COR-L47 (cell line): ENCODE measurements around the gene RTTN.

Source experiments
- DNase-seq: peaks from one replicate; lab custom pipeline; 2025; lab: John Stamatoyannopoulos, UW

The RTTN gene

DNA sequence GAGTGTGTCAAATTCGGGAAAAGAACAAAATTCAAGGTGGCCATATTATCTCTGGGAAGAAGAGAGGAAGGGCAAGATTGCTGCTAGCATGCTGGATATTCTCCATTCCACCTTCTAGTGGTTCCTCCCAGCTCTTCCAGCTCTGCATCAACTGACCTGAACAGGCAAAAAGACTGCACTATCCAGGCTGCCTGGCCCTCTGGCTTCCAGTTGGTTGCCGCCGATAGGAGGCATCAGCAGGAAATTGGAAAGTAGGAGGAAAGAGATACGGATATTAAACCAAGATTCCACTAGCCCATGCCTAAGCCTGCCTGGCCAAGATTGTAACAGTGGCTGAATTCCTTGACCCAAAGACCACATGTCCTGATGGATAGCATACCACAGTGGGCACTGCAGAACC lies 1.7 kb upstream of the RTTN start:
- no peak for DNase-seq

- no peak for DNase-seq
Measured at GRCh38 chr18:70200286-70200685, 5.2 kb downstream of the RTTN start.

DNA sequence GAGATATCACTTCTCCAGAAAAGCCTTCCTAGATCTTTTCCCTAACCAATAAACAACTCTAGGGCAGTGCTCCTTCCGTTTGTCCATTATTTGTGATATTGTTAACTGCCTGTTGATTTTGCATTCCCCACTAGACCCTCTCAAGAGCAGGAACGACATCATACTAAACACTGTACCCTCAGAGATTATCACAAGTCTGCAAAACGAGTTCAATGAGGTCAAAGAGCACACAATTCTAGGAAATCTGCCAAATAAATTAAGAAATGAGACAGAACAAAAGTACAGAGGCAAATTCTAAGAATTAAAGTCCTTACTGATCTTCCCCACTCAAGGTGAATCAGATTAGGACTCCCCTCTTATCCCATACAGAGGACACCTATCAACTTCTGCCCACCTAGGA lies 7.6 kb downstream of the RTTN start:
- no peak for DNase-seq

DNA sequence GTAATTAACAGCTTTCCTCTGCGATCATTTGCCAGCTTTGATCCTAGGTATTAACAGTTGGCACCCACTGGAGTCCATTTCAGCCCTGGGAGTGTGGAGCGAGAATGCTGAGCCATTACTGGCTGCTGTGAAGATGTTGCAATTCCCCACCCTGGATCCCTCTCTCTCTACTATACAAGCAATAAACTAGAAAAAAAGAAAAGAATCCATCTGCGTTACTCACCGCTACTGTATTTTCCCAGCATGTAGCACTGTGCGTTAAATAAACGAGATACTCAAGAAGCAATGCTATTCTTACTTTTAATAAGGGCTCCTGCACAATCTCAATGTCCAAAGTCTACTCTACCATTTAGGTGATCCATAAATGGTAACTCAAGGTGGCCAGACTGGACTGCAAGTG lies 8.5 kb downstream of the RTTN start:
- DNase-seq, result no peak

DNA sequence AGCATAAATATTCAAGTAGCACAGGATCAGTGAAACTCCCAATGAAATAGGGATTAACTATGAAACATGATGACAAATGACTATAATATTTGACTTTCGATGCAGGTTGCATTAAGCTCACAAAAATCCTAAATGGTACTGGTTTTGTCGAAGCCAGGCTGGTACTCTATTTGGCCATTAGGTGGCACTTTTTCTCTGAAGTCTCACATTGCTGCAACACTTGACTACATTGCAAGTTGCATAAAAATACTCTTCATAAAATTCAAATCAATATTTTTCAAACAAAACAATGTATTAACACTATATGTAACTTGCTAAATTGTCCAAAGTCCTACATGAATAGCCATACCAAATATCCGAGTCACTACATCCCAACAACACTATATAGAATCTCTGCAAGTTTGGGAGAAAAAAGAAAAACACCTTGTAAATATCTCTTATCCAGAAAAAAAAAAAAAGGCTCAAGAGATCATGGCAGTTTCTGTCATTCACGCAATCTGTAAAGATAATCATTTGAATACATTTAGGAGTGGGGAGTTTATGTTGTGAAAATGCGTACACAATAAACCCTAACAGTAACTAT lies 9.5 kb downstream of the RTTN start:
- peak; percentile 50 for DNase-seq

DNA sequence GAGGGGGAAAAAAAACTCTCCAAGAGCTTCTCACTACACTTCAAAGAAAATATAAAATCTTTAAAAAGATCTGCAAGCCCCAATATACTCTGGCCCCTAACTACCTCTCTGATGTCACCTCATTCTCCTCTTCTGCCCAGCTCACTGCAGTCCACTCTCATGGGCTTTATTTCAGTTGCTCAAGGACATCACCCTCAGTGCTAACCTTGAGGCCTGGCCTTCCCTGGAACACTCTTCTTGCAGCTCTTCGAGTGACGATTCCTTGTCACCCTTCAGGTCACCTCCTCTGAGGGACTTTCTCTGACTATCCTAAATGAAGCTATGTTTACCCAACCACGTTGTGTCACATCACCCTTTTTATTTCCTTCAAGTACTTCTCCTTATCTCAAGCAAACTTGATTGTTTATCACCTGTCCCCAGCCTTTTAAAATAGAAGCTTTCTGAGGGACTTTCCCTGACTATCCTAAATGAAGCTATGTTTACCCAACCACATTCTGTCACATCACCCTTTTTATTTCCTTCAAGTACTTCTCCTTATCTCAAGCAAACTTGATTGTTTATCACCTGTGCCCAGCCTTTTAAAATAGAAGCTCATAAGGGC lies 10.4 kb downstream of the RTTN start:
- DNase-seq, result no peak

DNA sequence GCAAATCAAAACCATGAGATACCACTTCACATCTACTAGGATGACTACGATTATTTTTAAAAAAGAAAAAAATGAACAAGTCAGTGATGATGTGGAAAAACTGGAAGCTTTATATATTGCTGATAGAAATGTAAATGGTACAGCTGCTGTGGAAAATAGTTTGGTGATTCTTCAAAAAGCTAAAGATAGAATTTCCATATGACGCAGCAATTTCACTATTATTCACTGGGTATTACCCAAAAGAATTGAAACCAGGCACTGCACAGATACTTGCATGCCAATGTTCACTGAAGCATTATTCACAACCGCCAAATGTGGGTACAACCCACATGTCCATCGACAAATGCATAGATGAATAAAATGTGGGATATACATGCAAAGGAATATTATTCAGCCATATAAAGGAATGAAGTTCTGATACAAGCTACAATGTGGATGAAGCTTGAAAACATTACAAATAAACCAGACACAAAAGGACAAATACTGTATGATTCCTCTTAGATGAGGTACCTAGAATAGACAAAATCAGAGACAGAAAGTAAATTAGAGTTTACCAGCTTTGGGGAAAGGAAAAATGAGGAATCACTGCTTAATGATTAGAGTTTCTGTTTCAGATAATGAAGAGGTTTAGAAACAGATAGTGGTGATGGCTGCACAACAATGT lies 11.1 kb downstream of the RTTN start:
- DNase-seq, result no peak

GRCh38 chr18:70190529-70190928 lies 15.0 kb downstream of the RTTN start:
- no peak for DNase-seq

- DNase-seq, result no peak
Measured at GRCh38 chr18:70188113-70188512, 17.4 kb downstream of the RTTN start.

DNA sequence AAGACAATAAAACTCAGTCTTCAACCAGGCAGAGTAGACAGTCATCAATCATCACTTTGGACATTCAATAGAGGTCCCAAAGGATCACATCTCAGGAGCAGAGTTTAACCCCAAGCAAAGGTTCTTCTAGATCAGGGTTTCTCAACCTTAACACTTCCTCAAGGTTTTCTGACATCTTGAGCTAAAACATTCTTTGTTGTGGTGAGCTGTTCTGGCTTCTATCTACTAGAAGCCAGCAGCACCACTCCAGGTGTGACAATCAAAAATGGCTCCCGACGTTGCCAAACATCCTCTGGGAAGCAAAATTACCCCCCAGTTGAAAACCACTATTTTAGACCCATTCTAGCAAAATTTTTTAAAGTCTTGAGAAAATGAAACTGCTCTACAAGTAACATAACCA lies 22.0 kb downstream of the RTTN start:
- DNase-seq, result no peak

DNA sequence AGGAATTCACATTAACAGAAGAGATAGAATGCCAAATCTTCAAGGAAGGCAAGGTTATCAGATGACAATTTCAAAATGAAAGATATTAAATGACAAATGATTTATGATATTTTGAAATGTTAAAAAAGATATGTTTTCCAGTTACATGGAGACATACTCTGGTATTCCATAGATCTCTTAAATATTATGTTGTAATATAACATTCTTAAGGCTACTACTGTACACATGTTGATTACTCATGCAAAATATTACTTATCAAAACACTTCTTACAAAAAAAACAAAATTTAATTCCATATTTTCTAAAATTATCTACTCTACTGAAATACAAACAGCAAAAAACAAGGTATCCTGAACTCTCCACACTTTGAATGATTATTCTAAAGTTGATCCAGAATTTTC lies 22.9 kb downstream of the RTTN start:
- no peak for DNase-seq

- DNase-seq, result no peak
Measured at GRCh38 chr18:70181725-70182124, 23.8 kb downstream of the RTTN start.

GRCh38 chr18:70181015-70181414 lies 24.5 kb downstream of the RTTN start:
- no peak for DNase-seq

DNA sequence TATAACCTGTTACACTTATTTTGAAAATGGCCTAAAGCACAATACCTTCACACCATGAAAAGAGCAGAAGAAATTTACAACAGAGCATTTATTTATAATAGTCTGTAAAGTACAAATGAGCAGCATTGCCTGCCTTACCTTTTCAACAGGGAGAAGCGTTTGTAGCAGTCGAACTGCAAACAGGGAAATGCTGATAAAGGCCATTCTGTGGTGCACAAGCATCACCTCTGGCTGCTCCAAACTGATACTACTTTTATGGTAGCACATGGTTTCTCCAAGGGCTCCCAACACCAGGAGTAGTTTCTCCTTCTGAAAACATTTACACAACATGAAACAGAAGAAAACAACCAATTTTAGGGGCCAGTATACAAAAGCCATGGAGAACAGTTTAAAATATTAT lies 28.9 kb downstream of the RTTN start:
- no peak for DNase-seq

DNA sequence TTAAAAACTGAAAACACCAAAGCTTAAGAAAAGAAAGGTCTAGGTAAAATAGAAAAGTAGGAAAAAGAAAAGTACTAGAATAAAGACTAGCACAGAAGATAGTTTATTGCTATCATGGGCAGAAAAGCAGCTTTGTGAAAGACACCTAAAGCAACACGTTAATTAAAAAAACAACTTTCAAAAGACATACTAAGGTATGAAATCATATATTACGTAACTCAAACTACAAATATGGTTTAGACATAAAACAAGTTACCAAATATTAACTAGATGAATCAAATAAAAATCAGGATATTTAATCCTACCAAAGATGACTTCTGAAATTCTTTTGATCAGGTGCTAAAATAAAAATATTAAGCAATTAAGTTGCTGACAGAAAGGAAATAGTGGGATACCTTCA lies 30.3 kb downstream of the RTTN start:
- no peak for DNase-seq

- DNase-seq, result no peak
Measured at GRCh38 chr18:70172225-70172624, 33.3 kb downstream of the RTTN start.

GRCh38 chr18:70169747-70170146 lies 35.7 kb downstream of the RTTN start:
- DNase-seq, result no peak

GRCh38 chr18:70166668-70167067 lies 38.8 kb downstream of the RTTN start:
- no peak for DNase-seq

- DNase-seq, result no peak
Measured at GRCh38 chr18:70165936-70166335, 39.6 kb downstream of the RTTN start.

DNA sequence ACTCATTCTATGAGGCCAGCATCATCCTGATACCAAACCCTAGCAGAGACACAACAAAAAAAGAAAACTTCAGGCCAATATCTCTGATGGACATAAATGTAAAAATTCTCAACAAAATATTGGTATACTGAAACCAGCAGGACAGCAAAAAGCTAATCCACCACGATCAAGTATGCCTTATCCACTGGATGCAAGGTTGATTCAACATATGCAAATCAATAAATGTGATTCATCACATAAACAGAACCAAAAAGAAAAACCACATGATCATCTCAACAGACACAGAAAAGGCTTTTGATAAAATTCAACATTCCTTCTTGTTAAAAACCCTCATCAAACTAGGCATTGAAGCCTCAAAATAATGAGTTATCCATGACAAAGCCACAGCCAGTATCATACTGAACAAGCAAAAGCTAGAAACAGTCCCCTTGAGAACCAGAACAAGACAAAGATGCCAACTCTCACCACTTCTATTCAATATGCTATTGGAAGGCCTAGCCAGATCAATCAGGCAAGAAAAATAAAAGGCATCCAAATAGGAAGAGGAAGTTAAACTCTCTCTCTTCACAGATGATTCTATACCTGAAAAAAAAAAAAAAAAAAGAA lies 45.3 kb downstream of the RTTN start:
- no peak for DNase-seq

GRCh38 chr18:70158992-70159717 lies 46.3 kb downstream of the RTTN start:
- DNase-seq, result no peak

DNA sequence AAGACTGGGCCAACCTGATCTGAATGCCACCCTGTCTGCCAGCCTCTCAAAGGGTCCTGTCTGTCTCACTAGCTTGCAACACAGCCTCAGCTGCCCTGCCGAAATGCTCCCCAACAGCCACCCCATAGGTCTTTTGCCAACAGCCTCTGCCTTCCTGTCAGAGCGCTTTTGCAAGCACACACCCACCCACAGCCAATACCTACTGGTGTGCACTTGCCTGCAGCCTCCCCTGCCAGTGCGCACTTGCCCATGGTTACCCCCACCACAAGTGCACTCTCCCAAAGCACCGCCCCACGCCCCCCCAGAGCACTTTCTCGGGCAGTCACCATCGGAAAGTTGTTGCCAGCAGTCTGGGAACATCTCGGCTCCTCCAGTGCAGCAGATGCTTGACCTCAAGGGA lies 48.6 kb downstream of the RTTN start:
- no peak for DNase-seq
